Peyer's patch (tissue), 4 donors: ENCODE data around the gene MME.

Experiments used
- CTCF ChIP-seq, 6 experiments: fragments of 450-650 bp in 4 of 6; fragments of 200-600 bp in 2 of 6; sonication (generic) in 1 of 6; IDR thresholded peaks; one replicate each; pipeline ENCODE4 v1.5.1; 2017 to 2019; ENCODE audit warnings: antibody characterized with exemption in 6 of 6, mild to moderate bottlenecking in 3 of 6, moderate library complexity in 1 of 6
- POLR2A ChIP-seq, 2 donors: fragments of 450-650 bp; IDR thresholded peaks; one replicate each; pipeline ENCODE4 v1.5.1; 2017; ENCODE audit warnings: antibody characterized with exemption in 2 of 2, mild to moderate bottlenecking in 2 of 2, moderate library complexity in 2 of 2

GRCh38 chr3:155093261-155093660 is 13.1 kb downstream of the MME start:
- no peak for TF ChIP-seq CTCF (IDR thresholded peaks at IDR 0.05)
- TF ChIP-seq POLR2A (IDR thresholded peaks at IDR 0.05) = no peak
